WTC11 (cell line): ENCODE data around the gene FBXO4. TPM values are rescaled to one million over a fixed set of nuclear protein-coding genes. Genes with fewer than 3 reads are reported as not detected.

Experiments used
- ATAC-seq: fragments of 200-7000 bp; cut with Tn5 transposase; 2 replicates; pipeline ENCODE4 v1.10.0; 2021; ENCODE audit warnings: mild to moderate bottlenecking, moderate library complexity
- CTCF ChIA-PET: fragments of 300-600 bp; sonication (Branson Sonifier 250); formaldehyde crosslinking; loops from one replicate; lab custom pipeline; 2021; ENCODE audit warnings: antibody characterized with exemption; lab: Charles Lee
- POLR2A ChIA-PET: fragments of 350-600 bp; sonication (Branson Sonifier 250); formaldehyde crosslinking; loops from one replicate; lab custom pipeline; 2021; ENCODE audit warnings: antibody characterized with exemption; lab: Charles Lee
- DNase-seq: peaks from one replicate; pipeline ENCODE4 v3.0.0; 2021; ENCODE audit warnings: low spot score
- H3K27ac Mint-ChIP-seq: 2 replicates; pipeline ENCODE4 v1.8.0; 2021; ENCODE audit warnings: mixed read lengths
- H3K27me3 Mint-ChIP-seq: 2 replicates; pipeline ENCODE4 v1.8.0; 2021; ENCODE audit warnings: low read depth, mild to moderate bottlenecking, moderate library complexity, mixed read lengths
- H3K36me3 Mint-ChIP-seq: 2 replicates; pipeline ENCODE4 v1.8.0; 2021; ENCODE audit warnings: mixed read lengths
- H3K4me1 Mint-ChIP-seq: 2 replicates; pipeline ENCODE4 v1.8.0; 2022; ENCODE audit warnings: mixed read lengths
- H3K4me3 Mint-ChIP-seq: 2 replicates; pipeline ENCODE4 v1.8.0; 2021; ENCODE audit warnings: mild to moderate bottlenecking, moderate library complexity, mixed read lengths
- H3K9me3 Mint-ChIP-seq: 2 replicates; pipeline ENCODE4 v1.8.0; 2021; ENCODE audit warnings: mixed read lengths
- ATF2 ChIP-seq: sonication (generic); formaldehyde crosslinking; IDR thresholded peaks from 2 replicates; pipeline ENCODE4 v1.8.1; 2022; ENCODE audit warnings: low read depth, missing genetic modification reagents, borderline replicate concordance
- CBFB ChIP-seq: sonication (generic); formaldehyde crosslinking; IDR thresholded peaks from 2 replicates; pipeline ENCODE4 v1.8.1; 2022; ENCODE audit warnings: mild to moderate bottlenecking, low read depth, missing genetic modification reagents
- CTCF ChIP-seq: fragments of 200-600 bp; IDR thresholded peaks from 2 replicates; pipeline ENCODE4 v1.8.0; 2022; ENCODE audit warnings: antibody characterized with exemption
- ELF4 ChIP-seq: sonication (generic); formaldehyde crosslinking; IDR thresholded peaks from 2 replicates; pipeline ENCODE4 v1.8.1; 2022; ENCODE audit warnings: low read depth, mild to moderate bottlenecking, moderate library complexity, missing genetic modification reagents
- ESRRA ChIP-seq: sonication (generic); formaldehyde crosslinking; IDR thresholded peaks from 2 replicates; pipeline ENCODE4 v1.8.1; 2022; ENCODE audit warnings: mild to moderate bottlenecking, missing genetic modification reagents, borderline replicate concordance
- FOXJ3 ChIP-seq: sonication (generic); formaldehyde crosslinking; IDR thresholded peaks from 2 replicates; pipeline ENCODE4 v1.9.0; 2021; ENCODE audit warnings: missing genetic modification reagents, mild to moderate bottlenecking, borderline replicate concordance
- GTF2I ChIP-seq: fragments of 250-450 bp; sonication (Bioruptor Pico); conservative IDR thresholded peaks from 2 replicates; pipeline ENCODE4 v1.4.0; 2021; ENCODE audit warnings: mild to moderate bottlenecking
- HMGA2 ChIP-seq: fragments of 250-450 bp; sonication (Bioruptor Pico); IDR thresholded peaks from 2 replicates; pipeline ENCODE4 v1.4.0; 2021; ENCODE audit warnings: mild to moderate bottlenecking, moderate library complexity
- JAZF1 ChIP-seq: fragments of 250-450 bp; sonication (Bioruptor Pico); IDR thresholded peaks from 2 replicates; pipeline ENCODE4 v1.9.0; 2021; ENCODE audit warnings: moderate library complexity, mild to moderate bottlenecking, inconsistent platforms
- JUN ChIP-seq: sonication (generic); formaldehyde crosslinking; IDR thresholded peaks from 2 replicates; pipeline ENCODE4 v1.8.0; 2023; ENCODE audit warnings: mild to moderate bottlenecking, missing genetic modification reagents
- MXD4 ChIP-seq: fragments of 250-450 bp; sonication (Bioruptor Pico); IDR thresholded peaks from 2 replicates; pipeline ENCODE4 v1.8.0; 2021; ENCODE audit warnings: mild to moderate bottlenecking, moderate library complexity, borderline replicate concordance
- NFATC4 ChIP-seq: fragments of 250-450 bp; sonication (Bioruptor Pico); IDR thresholded peaks from 2 replicates; pipeline ENCODE4 v1.9.0; 2021; ENCODE audit warnings: mild to moderate bottlenecking
- PREB ChIP-seq: sonication (generic); formaldehyde crosslinking; IDR thresholded peaks from 2 replicates; pipeline ENCODE4 v1.8.1; 2022; ENCODE audit warnings: mild to moderate bottlenecking, missing genetic modification reagents, moderate library complexity, borderline replicate concordance
- SP1 ChIP-seq: sonication (generic); formaldehyde crosslinking; conservative IDR thresholded peaks from 2 replicates; pipeline ENCODE4 v1.8.1; 2022; ENCODE audit warnings: missing genetic modification reagents
- USF2 ChIP-seq: sonication (generic); formaldehyde crosslinking; IDR thresholded peaks from 2 replicates; pipeline ENCODE4 v1.8.1; 2023; ENCODE audit warnings: mild to moderate bottlenecking, missing genetic modification reagents, moderate library complexity
- ZNF121 ChIP-seq: sonication (generic); formaldehyde crosslinking; IDR thresholded peaks from 2 replicates; pipeline ENCODE4 v1.8.0; 2023; ENCODE audit warnings: missing genetic modification reagents
- ZNF263 ChIP-seq: sonication (generic); formaldehyde crosslinking; IDR thresholded peaks from 2 replicates; pipeline ENCODE4 v1.8.1; 2022; ENCODE audit warnings: low read depth, mild to moderate bottlenecking, moderate library complexity, missing genetic modification reagents
- ZNF396 ChIP-seq: fragments of 250-450 bp; sonication (Bioruptor Pico); IDR thresholded peaks from 2 replicates; pipeline ENCODE4 v1.8.0; 2021; ENCODE audit warnings: mild to moderate bottlenecking, moderate library complexity, borderline replicate concordance
- ZNF416 ChIP-seq: fragments of 250-450 bp; sonication (Bioruptor Pico); IDR thresholded peaks from 2 replicates; pipeline ENCODE4 v1.9.0; 2021; ENCODE audit warnings: mild to moderate bottlenecking, inconsistent platforms
- ZNF532 ChIP-seq: fragments of 250-450 bp; sonication (Bioruptor Pico); IDR thresholded peaks from 2 replicates; pipeline ENCODE4 v1.9.0; 2021; ENCODE audit warnings: mild to moderate bottlenecking, borderline replicate concordance
- ZNF671 ChIP-seq: fragments of 250-450 bp; sonication (Bioruptor Pico); IDR thresholded peaks from 2 replicates; pipeline ENCODE4 v1.8.0; 2021; ENCODE audit warnings: mild to moderate bottlenecking
- ZSCAN18 ChIP-seq: fragments of 250-450 bp; sonication (Bioruptor Pico); IDR thresholded peaks from 2 replicates; pipeline ENCODE4 v2.1.2; 2022; ENCODE audit warnings: mild to moderate bottlenecking, moderate library complexity
- total RNA-seq: library from RNA; stranded (reverse); gene quantifications from 3 replicates; pipeline ENCODE4 v1.2.3, GENCODE V29; 2021

Gene FBXO4
- total RNA-seq, 1 experiment from 2014 or later = 0.72 TPM

GRCh38 chr5:41921166-41921565 is 3.9 kb upstream of the FBXO4 start (continued):
- no peak for TF ChIP-seq ZNF396 (CRISPR knock-in tag)
- TF ChIP-seq ZNF121 (CRISPR knock-in tag) = no peak
- TF ChIP-seq ELF4 (CRISPR knock-in tag) = no peak
- no peak for TF ChIP-seq FOXJ3
- no peak for TF ChIP-seq GTF2I (CRISPR knock-in tag)
- no peak for TF ChIP-seq CBFB (CRISPR knock-in tag)

- DNase-seq = no peak
- ChIA-PET CTCF (no interaction called here), POLR2A (no interaction called here)
- ATAC-seq = no peak
- Mint-ChIP-seq H3K4me3 (no peak overlapping the region), H3K9me3 (no peaks in the 10 kb centered on the region), H3K36me3 (peaks cover 17% of the 10 kb centered on the region), H3K27ac (no peak overlapping the region), H3K27me3 (no peaks in the 10 kb centered on the region), H3K4me1 (peaks cover 9% of the 10 kb centered on the region)
- no peak for TF ChIP-seq SP1 (CRISPR knock-in tag)
- no peak for TF ChIP-seq ZNF416
- no peak for TF ChIP-seq HMGA2 (CRISPR knock-in tag)
- TF ChIP-seq NFATC4 (CRISPR knock-in tag) = no peak
- no peak for TF ChIP-seq JAZF1
- TF ChIP-seq CTCF = no peak
Observed at GRCh38 chr5:41921874-41922273, 3.2 kb upstream of the FBXO4 start.

GRCh38 chr5:41924526-41924871 is 582 bp upstream of the FBXO4 start:
- H3K36me3 Mint-ChIP-seq = no peaks in the 10 kb centered on the region
- no peaks in the 10 kb centered on the region for H3K9me3 Mint-ChIP-seq
- no peaks in the 10 kb centered on the region for H3K27me3 Mint-ChIP-seq
- ChIA-PET POLR2A (interaction anchor here (1.0 kb wide), 1 partner anchor 901 kb away, joined by 3 read pairs; no protein-coding TSS in a partner anchor), CTCF (interaction anchor here (1.1 kb wide), 1 partner anchor 28 kb away, joined by 3 read pairs; no protein-coding TSS in a partner anchor)
- H3K27ac Mint-ChIP-seq = no peak overlapping the region
- H3K4me3 Mint-ChIP-seq = peak overlapping the region; percentile 77
- ATAC-seq = no peak
- DNase-seq = no peak
- peaks cover 9% of the 10 kb centered on the region for H3K4me1 Mint-ChIP-seq
- TF ChIP-seq MXD4 (CRISPR knock-in tag) = no peak
- no peak for TF ChIP-seq ATF2 (CRISPR knock-in tag)
- TF ChIP-seq PREB (CRISPR knock-in tag) = no peak
- no peak for TF ChIP-seq ZNF671 (CRISPR knock-in tag)
- no peak for TF ChIP-seq JAZF1
- TF ChIP-seq ZSCAN18 (CRISPR knock-in tag) = no peak
- TF ChIP-seq ESRRA (CRISPR knock-in tag) = no peak
- no peak for TF ChIP-seq USF2
- no peak for TF ChIP-seq ZNF263 (CRISPR knock-in tag)
- TF ChIP-seq CTCF = no peak
- TF ChIP-seq ZNF532 (CRISPR knock-in tag) = no peak
- no peak for TF ChIP-seq JUN
